HCT116 (cell line): ENCODE data around the gene TMEM123. TPM values are rescaled to one million over a fixed set of nuclear protein-coding genes. Genes with fewer than 3 reads are reported as not detected.

ENCODE experiments used
- ATAC-seq: fragments of 200-7000 bp; cut with Tn5 transposase; 2 replicates; pipeline ENCODE4 v1.9.1; 2020; ENCODE audit warnings: mild to moderate bottlenecking, moderate library complexity
- BruUV-seq: library from RNA; stranded (reverse); fragments of 400-500 nt; replicated peaks from 2 replicates; lab custom pipeline; 2021; lab: Mats Ljungman, UMichigan
- CTCF ChIA-PET: fragments of 300-600 bp; sonication (Branson Sonifier 250); formaldehyde crosslinking; loops from one replicate; lab custom pipeline; 2021; ENCODE audit warnings: antibody characterized with exemption; lab: Charles Lee
- POLR2A ChIA-PET: fragments of 300-600, 350-600 bp; sonication (Branson Sonifier 250); formaldehyde crosslinking; loops from one replicate; lab custom pipeline; 2021; ENCODE audit warnings: antibody characterized with exemption; lab: Charles Lee
- RAD21 ChIA-PET, 2 experiments: fragments of 300-600 bp; sonication (Branson Sonifier 250); formaldehyde crosslinking; loops; one replicate each; lab custom pipeline; 2023; ENCODE audit warnings: low total read pairs in 2 of 2; ENCODE audit not compliant: uncharacterized antibody in 2 of 2, unreplicated experiment in 2 of 2, low non-redundant PET in 1 of 2; lab: Charles Lee
- DNase-seq: peaks from one replicate; pipeline ENCODE4 v3.0.0-alpha.2; 2010; ENCODE audit warnings: low read depth, low spot score
- H2AFZ ChIP-seq: fragments of 200-600 bp; shearing (Covaris generic), sonication (generic); 2 replicates; pipeline ENCODE4 v1.6.1; 2017; ENCODE audit warnings: low read depth, mixed run types, mixed read lengths, antibody characterized with exemption, low read length; ENCODE audit not compliant: poor library complexity, severe bottlenecking
- H3K27ac ChIP-seq: 2 replicates; pipeline ENCODE4 v1.5.1; 2012; ENCODE audit warnings: low read depth, low read length
- H3K27me3 ChIP-seq: fragments of 200-600 bp; sonication (generic); 2 replicates; pipeline ENCODE4 v1.6.1; 2016; ENCODE audit warnings: mixed run types, low read length, mixed read lengths; ENCODE audit not compliant: insufficient read depth
- H3K36me3 ChIP-seq, 2 experiments: fragments of 200-500 bp in 1 of 2; fragments of 200-600 bp in 1 of 2; sonication (Bioruptor generic) in 1 of 2; sonication (generic) in 1 of 2; 2 replicates each; pipeline versions ENCODE4 v1.5.1 to v1.6.1; 2014 to 2016; ENCODE audit warnings: low read length in 2 of 2, inconsistent platforms in 1 of 2, mixed read lengths in 1 of 2, mixed run types in 1 of 2; ENCODE audit not compliant: insufficient read depth in 2 of 2, control insufficient read depth in 1 of 2
- H3K4me1 ChIP-seq, 2 experiments: fragments of 200-600 bp in 1 of 2; sonication (generic) in 1 of 2; 2 replicates each; pipeline versions ENCODE4 v1.5.1 to v1.6.1; 2012 to 2017; ENCODE audit warnings: low read length in 2 of 2, inconsistent platforms in 1 of 2, mild to moderate bottlenecking in 1 of 2, mixed read lengths in 1 of 2, mixed run types in 1 of 2, moderate library complexity in 1 of 2; ENCODE audit not compliant: insufficient read depth in 2 of 2, control insufficient read depth in 1 of 2
- H3K4me2 ChIP-seq: fragments of 200-600 bp; sonication (generic); 2 replicates; pipeline ENCODE4 v1.6.1; 2017; ENCODE audit warnings: mixed run types, low read length, mixed read lengths
- H3K4me3 ChIP-seq, 2 experiments: fragments of 200-600 bp in 1 of 2; sonication (generic) in 1 of 2; replicated peaks in 1 of 2; 2 replicates each; pipeline ENCODE4 v1.5.1; 2011 to 2016; ENCODE audit warnings: low read length in 2 of 2, control low read depth in 1 of 2, low read depth in 1 of 2, mild to moderate bottlenecking in 1 of 2, mixed read lengths in 1 of 2, mixed run types in 1 of 2
- H3K79me2 ChIP-seq: fragments of 200-600 bp; sonication (generic); 2 replicates; pipeline ENCODE4 v1.6.1; 2017; ENCODE audit warnings: mild to moderate bottlenecking, mixed run types, low read length, moderate library complexity, mixed read lengths; ENCODE audit not compliant: insufficient read depth
- H3K9ac ChIP-seq: fragments of 200-600 bp; sonication (generic); 2 replicates; pipeline ENCODE4 v1.6.1; 2016; ENCODE audit warnings: low read length, mixed read lengths
- H3K9me2 ChIP-seq: fragments of 200-600 bp; sonication (generic), shearing (Covaris generic); 2 replicates; pipeline ENCODE4 v1.6.1; 2017; ENCODE audit warnings: mixed run types, mild to moderate bottlenecking, moderate library complexity; ENCODE audit not compliant: insufficient read depth
- H3K9me3 ChIP-seq, 2 experiments: fragments of 200-500 bp in 1 of 2; fragments of 200-600 bp in 1 of 2; sonication (Bioruptor generic) in 1 of 2; sonication (generic) in 1 of 2; 2 replicates each; pipeline ENCODE4 v1.6.1; 2014 to 2017; ENCODE audit warnings: low read length in 2 of 2, mixed read lengths in 2 of 2, inconsistent platforms in 1 of 2, low read depth in 1 of 2, mild to moderate bottlenecking in 1 of 2, mixed run types in 1 of 2, moderate library complexity in 1 of 2; ENCODE audit not compliant: control insufficient read depth in 1 of 2, insufficient read depth in 1 of 2
- H4K20me1 ChIP-seq: fragments of 200-600 bp; sonication (generic), shearing (Covaris generic); 2 replicates; pipeline ENCODE4 v1.6.1; 2017; ENCODE audit warnings: mixed run types, mild to moderate bottlenecking, moderate library complexity; ENCODE audit not compliant: insufficient read depth
- ATF3 ChIP-seq: IDR thresholded peaks from 2 replicates; pipeline ENCODE4 v1.6.1; 2012
- CBX3 ChIP-seq: IDR thresholded peaks from 2 replicates; pipeline ENCODE4 v1.6.1; 2012; ENCODE audit warnings: low read depth
- CEBPB ChIP-seq: IDR thresholded peaks from 2 replicates; pipeline ENCODE4 v1.6.1; 2012; ENCODE audit warnings: low read depth
- CTCF ChIP-seq, 3 experiments: fragments of 200-600 bp in 1 of 3; sonication (generic) in 1 of 3; IDR thresholded peaks in 2 of 3; conservative IDR thresholded peaks in 1 of 3; 2 replicates each; pipeline ENCODE4 v1.5.1; 2012 to 2017; ENCODE audit warnings: low read depth in 2 of 3, low read length in 2 of 3, antibody characterized with exemption in 1 of 3, borderline replicate concordance in 1 of 3, control low read depth in 1 of 3, mild to moderate bottlenecking in 1 of 3, mixed read lengths in 1 of 3, mixed run types in 1 of 3, moderate library complexity in 1 of 3; ENCODE audit not compliant: insufficient read depth in 1 of 3
- EGR1 ChIP-seq: IDR thresholded peaks from 2 replicates; pipeline ENCODE4 v1.6.1; 2012; ENCODE audit warnings: low read depth
- EZH2 ChIP-seq: fragments of 200-600 bp; sonication (generic); IDR thresholded peaks from 2 replicates; pipeline ENCODE4 v1.6.1; 2017; ENCODE audit warnings: antibody characterized with exemption, mixed run types
- EZH2phosphoT487 ChIP-seq: fragments of 200-600 bp; IDR thresholded peaks from 2 replicates; pipeline ENCODE4 v1.6.1; 2018; ENCODE audit warnings: antibody characterized with exemption, borderline replicate concordance
- FOSL1 ChIP-seq: IDR thresholded peaks from 2 replicates; pipeline ENCODE4 v1.6.1; 2012; ENCODE audit warnings: low read depth
- MAX ChIP-seq: IDR thresholded peaks from 2 replicates; pipeline ENCODE4 v1.6.1; 2012
- POLR2AphosphoS5 ChIP-seq: IDR thresholded peaks from 2 replicates; pipeline ENCODE4 v1.6.1; 2011; ENCODE audit warnings: mild to moderate bottlenecking, low read depth, low read length, moderate library complexity
- RAD21 ChIP-seq: IDR thresholded peaks from 2 replicates; pipeline ENCODE4 v1.6.1; 2012; ENCODE audit warnings: low read depth, mild to moderate bottlenecking
- REST ChIP-seq: IDR thresholded peaks from 2 replicates; pipeline ENCODE4 v1.6.1; 2012; ENCODE audit warnings: low read depth
- SP1 ChIP-seq: IDR thresholded peaks from 2 replicates; pipeline ENCODE4 v1.6.1; 2012; ENCODE audit warnings: low read depth
- SRF ChIP-seq: IDR thresholded peaks from 2 replicates; pipeline ENCODE4 v1.6.1; 2012; ENCODE audit warnings: low read depth
- YY1 ChIP-seq: IDR thresholded peaks from 2 replicates; pipeline ENCODE4 v1.6.1; 2011; ENCODE audit warnings: low read length, low read depth, moderate library complexity, mild to moderate bottlenecking; ENCODE audit not compliant: insufficient replicate concordance; ENCODE audit errors: extremely low read depth
- ZFX ChIP-seq: fragments of 450-650 bp; IDR thresholded peaks from 2 replicates; pipeline ENCODE4 v1.6.1; 2017
- intact Hi-C: fragments of 100-400 bp; cut with micrococcal nuclease; formaldehyde crosslinking; loops from 2 replicates; pipeline ENCODE4 v1.10.0; 2022
- total RNA-seq: library from RNA; stranded (reverse); gene quantifications from one replicate; pipeline ENCODE4 v1.2.1, GENCODE V29; 2021; ENCODE audit not compliant: unreplicated experiment

The TMEM123 gene
- total RNA-seq, 1 experiment from 2014 or later, result 217 TPM

- RAD21 ChIA-PET, result no interaction called here
Observed at GRCh38 chr11:102464859-102465500, 12.4 kb upstream of the TMEM123 start.

More at GRCh38 chr11:102464859-102465500, 12.4 kb upstream of the TMEM123 start:
- intact Hi-C loops, result no loop called here
- POLR2A ChIA-PET, result no interaction called here
- Histone ChIP-seq H3K27ac (no peak overlapping the region), H3K9me3 (no peaks in the 10 kb centered on the region), H3K27me3 (no peaks in the 10 kb centered on the region), H3K4me2 (no peak overlapping the region), H2AFZ (no peak overlapping the region), H3K4me1 (peaks cover 2 to 14% of the 10 kb centered on the region in 2 experiments; a peak in 2 of 4 replicates), H4K20me1 (no peaks in the 10 kb centered on the region), H3K9me2 (no peaks in the 10 kb centered on the region), H3K4me3 (no peak overlapping the region), H3K79me2 (no peaks in the 10 kb centered on the region), H3K9ac (no peak overlapping the region), H3K36me3 (no peaks in the 10 kb centered on the region)
- no TSS peak for BruUV-seq
- no peak for DNase-seq
- CTCF ChIA-PET, result no interaction called here
- no peak for TF ChIP-seq SRF
- no peak for TF ChIP-seq CBX3
- no peak for TF ChIP-seq MAX
- TF ChIP-seq EZH2phosphoT487, result no peak
- no peak for TF ChIP-seq EZH2
- no peak for TF ChIP-seq CTCF (IDR thresholded peaks at IDR 0.05 in 2 of 3, conservative IDR thresholded peaks at IDR 0.05 in 1 of 3; ENCODE audit: borderline replicate concordance in 1 of 3, insufficient read depth in 1 of 3, low read depth in 2 of 3, low read length in 2 of 3)
- TF ChIP-seq EGR1, result no peak
- TF ChIP-seq ATF3, result no peak
- no peak for TF ChIP-seq POLR2AphosphoS5
- TF ChIP-seq CEBPB, result no peak
- no peak for TF ChIP-seq ZFX
- TF ChIP-seq YY1, result no peak
- TF ChIP-seq SP1, result no peak
- TF ChIP-seq REST, result no peak
- TF ChIP-seq RAD21, result no peak
- TF ChIP-seq FOSL1, result no peak
- no peak for ATAC-seq
